ENCODE data around the gene ZNF540.

The ZNF540 gene

DNA sequence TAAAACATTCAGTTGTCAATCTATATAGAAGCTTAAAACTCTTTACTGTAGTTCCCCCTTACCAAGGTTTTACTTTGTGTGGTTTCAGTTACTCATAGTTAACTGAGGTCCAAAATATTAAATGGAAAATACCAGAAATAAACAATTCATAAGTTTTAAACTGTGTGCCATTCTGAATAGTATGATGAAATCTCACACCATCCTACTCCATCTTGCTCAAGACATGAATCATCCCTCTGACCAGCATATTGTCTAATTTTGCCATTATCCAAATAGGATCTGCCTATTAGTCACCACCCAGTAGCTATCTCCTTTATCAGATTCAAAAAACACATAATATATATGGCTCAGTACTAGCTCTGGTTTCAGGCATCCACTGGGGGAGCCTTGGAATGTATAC, 22.5 kb upstream of the ZNF540 start:
- Mint-ChIP-seq H3K9me3 (no peaks in the 10 kb centered on the region), H3K36me3 (ENCODE audit: low read depth) (peaks cover 38% of the 10 kb centered on the region), H3K27me3 (ENCODE audit: low read depth, poor library complexity) (no peaks in the 10 kb centered on the region), H3K4me3 (no peak overlapping the region), H3K4me1 (no peaks in the 10 kb centered on the region), H3K27ac (no peak overlapping the region)
- TF ChIP-seq, protein P1, sequence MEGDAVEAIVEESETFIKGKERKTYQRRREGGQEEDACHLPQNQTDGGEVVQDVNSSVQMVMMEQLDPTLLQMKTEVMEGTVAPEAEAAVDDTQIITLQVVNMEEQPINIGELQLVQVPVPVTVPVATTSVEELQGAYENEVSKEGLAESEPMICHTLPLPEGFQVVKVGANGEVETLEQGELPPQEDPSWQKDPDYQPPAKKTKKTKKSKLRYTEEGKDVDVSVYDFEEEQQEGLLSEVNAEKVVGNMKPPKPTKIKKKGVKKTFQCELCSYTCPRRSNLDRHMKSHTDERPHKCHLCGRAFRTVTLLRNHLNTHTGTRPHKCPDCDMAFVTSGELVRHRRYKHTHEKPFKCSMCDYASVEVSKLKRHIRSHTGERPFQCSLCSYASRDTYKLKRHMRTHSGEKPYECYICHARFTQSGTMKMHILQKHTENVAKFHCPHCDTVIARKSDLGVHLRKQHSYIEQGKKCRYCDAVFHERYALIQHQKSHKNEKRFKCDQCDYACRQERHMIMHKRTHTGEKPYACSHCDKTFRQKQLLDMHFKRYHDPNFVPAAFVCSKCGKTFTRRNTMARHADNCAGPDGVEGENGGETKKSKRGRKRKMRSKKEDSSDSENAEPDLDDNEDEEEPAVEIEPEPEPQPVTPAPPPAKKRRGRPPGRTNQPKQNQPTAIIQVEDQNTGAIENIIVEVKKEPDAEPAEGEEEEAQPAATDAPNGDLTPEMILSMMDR (IDR thresholded peaks at IDR 0.05): no peak
- no peak for DNase-seq

DNA sequence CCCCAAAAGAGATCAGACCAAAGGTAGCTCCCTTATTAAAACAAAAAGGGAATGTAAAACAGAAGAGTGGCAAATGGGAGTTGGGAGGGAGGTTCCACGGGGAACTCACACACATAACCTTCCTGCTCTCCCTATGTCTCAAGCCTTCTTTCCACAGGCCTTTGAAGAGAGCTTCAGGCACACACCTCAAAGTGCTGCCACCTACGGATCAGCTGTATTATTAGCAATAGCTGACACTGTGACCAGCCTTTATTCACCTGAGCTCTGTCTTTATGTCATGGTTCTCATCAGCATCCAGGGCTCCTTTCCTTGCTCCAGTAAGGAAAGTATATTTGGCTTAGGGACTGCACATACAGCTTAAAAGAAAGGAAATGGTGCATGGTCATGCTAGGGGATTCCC, 11.3 kb upstream of the ZNF540 start:
- Mint-ChIP-seq H3K9me3 (peaks cover 36% of the 10 kb centered on the region), H3K27me3 (ENCODE audit: low read depth, poor library complexity) (peaks cover 3% of the 10 kb centered on the region), H3K4me1 (no peaks in the 10 kb centered on the region), H3K4me3 (no peak overlapping the region), H3K36me3 (ENCODE audit: low read depth) (no peaks in the 10 kb centered on the region), H3K27ac (no peak overlapping the region)
- TF ChIP-seq, protein P1 (IDR thresholded peaks at IDR 0.05): no peak
- no peak for DNase-seq

DNA sequence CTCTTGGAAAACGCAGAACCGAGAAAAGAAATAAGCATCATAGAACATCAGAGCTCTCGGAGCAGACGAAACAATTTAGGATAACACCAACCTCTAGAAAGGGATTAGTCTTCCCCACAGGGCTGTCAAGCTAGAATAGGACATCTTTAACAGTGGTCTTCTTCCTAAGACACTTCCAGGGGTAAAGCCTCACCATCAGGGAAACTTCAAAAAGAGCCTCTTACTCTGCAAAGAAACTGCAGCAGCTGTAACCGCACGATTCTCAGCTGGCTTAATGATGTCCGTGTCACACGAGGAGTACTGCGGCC, 726 bp upstream of the ZNF540 start:
- H3K36me3 Mint-ChIP-seq (ENCODE audit: low read depth): peaks cover 34% of the 10 kb centered on the region
- peaks cover 19% of the 10 kb centered on the region for H3K4me1 Mint-ChIP-seq
- peak overlapping the region; percentile 95 for H3K4me3 Mint-ChIP-seq
- DNase-seq: no peak
- H3K27me3 Mint-ChIP-seq (ENCODE audit: low read depth, poor library complexity): peaks cover 25% of the 10 kb centered on the region
- peaks cover 63% of the 10 kb centered on the region for H3K9me3 Mint-ChIP-seq
- TF ChIP-seq, protein P1 (IDR thresholded peaks at IDR 0.05): no peak
- H3K27ac Mint-ChIP-seq: peak overlapping the region; percentile 98

DNA sequence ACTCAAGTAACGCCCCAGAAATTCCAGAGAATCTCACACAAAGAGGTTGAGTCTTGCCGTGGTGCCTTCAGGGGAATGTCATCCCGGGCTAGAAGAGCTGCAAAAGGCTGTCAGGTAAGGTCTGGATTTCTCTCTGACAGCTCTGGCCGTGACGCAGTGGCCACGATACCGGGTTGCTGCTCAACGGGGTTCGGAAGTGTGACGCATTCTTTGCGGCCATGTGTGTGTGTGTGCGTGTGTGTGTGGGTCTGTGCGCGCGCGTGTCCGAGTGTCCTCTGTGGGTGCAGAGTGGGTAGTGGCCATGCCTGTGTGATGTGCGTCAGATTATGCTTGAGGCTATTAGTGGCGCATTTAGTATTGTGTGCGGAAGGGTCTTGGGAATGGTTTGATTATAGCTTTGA, 306 bp downstream of the ZNF540 start:
- H3K36me3 Mint-ChIP-seq (ENCODE audit: low read depth): peaks cover 34% of the 10 kb centered on the region
- peaks cover 19% of the 10 kb centered on the region for H3K4me1 Mint-ChIP-seq
- H3K27ac Mint-ChIP-seq: peak overlapping the region; percentile 98
- TF ChIP-seq, protein P1 (IDR thresholded peaks at IDR 0.05): no peak
- H3K9me3 Mint-ChIP-seq: peaks cover 52% of the 10 kb centered on the region
- DNase-seq: peak; percentile 36
- H3K27me3 Mint-ChIP-seq (ENCODE audit: low read depth, poor library complexity): peaks cover 21% of the 10 kb centered on the region
- H3K4me3 Mint-ChIP-seq: peak overlapping the region; percentile 95

DNA sequence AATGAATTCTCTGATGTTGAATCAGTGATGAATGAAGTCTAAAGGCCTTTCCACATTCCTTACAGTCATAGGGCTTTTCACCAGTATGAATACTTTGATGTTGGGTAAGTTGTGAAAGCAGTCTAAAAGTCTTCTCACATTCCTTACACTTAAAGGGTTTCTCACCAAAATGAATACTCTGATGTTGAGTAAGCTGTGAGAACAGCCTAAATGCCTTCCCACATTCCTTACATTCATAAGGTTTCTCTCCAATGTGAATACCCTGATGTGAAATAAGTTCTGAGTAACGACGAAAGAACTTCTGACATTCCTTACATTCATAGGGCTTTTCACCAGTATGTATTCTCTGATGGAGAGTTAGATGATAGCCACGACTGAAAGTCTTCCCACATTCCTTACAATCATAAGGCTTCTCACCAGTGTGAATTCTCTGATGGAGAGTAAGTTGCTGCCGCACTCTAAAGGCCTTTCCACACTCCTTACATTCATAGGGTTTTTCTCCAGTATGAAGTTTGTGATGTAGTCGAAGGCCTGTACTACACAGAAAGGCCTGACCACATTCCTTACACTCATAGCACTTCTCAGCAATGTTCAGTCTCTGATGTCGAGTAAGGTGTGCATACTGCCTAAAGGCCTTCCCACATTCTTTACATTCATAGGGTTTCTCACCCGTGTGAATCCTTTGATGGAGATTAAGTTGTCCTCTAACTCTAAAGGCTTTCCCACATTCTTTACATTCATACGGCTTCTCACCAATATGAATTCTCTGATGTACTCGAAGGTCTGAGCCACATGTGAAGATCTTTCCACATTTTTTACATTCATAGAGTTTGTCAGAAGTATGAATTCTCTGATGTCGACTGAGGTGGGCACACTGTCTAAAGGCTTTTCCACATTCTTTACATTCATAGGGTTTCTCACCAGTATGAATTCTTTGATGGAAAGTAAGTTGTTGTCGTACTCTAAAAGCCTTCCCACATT, 40.7 kb downstream of the ZNF540 start:
- Mint-ChIP-seq H3K27ac (no peak overlapping the region), H3K36me3 (ENCODE audit: low read depth) (peaks cover 80% of the 10 kb centered on the region), H3K9me3 (peaks cover 93% of the 10 kb centered on the region), H3K4me3 (no peak overlapping the region), H3K4me1 (no peaks in the 10 kb centered on the region), H3K27me3 (ENCODE audit: low read depth, poor library complexity) (peaks cover 10% of the 10 kb centered on the region)
- DNase-seq: no peak
- TF ChIP-seq, protein P1 (IDR thresholded peaks at IDR 0.05): no peak

DNA sequence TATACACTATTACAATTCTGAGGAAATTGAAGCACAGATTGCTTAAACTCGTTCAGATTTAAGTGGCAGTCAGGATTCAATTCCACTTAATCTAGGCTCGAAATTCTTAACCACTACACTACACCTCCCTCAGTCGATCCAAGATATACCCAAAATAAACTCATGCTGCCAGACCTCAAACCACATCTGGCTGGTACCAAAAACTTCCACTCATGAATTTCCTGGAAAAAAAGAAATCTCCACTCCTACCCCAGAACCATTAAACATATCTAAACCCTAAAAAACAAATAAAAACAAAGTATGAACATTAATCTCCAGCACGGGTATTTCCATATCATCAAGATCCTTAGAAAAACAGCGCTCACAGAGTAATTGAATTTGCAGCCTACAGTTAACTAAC, 59.4 kb downstream of the ZNF540 start:
- Mint-ChIP-seq H3K27ac (peak overlapping the region; percentile 26), H3K36me3 (ENCODE audit: low read depth) (peaks cover 82% of the 10 kb centered on the region), H3K4me1 (peaks cover 20% of the 10 kb centered on the region), H3K9me3 (peaks cover 86% of the 10 kb centered on the region), H3K4me3 (peak overlapping the region; percentile 87), H3K27me3 (ENCODE audit: low read depth, poor library complexity) (peaks cover 14% of the 10 kb centered on the region)
- DNase-seq: no peak
- TF ChIP-seq, protein P1 (IDR thresholded peaks at IDR 0.05): no peak
